Measurements from ENCODE around the gene NTN1. TPM values are rescaled to one million over a fixed set of nuclear protein-coding genes. Genes with fewer than 3 reads are reported as not detected.

The NTN1 gene
- total and polyA plus RNA-seq, 2 of the 4 experiments (the other 2 are of a cell fraction) = under 0.01 to 0.07 TPM

- no TSS peak for BruUV-seq (replicated peaks)
- intact Hi-C loops (cut with micrococcal nuclease) (no loop called here), dilution Hi-C loops (cut with HindIII; ENCODE audit: low sequenced_read_pairs, unreplicated experiment) (no loop called here), in situ Hi-C loops (cut with MboI; ENCODE audit: low sequenced_read_pairs) (no loop called here)
- Histone ChIP-seq H3K9me1 (ENCODE audit: insufficient read depth, low read length) (peaks cover 3% of the 10 kb centered on the region; the same call in 1 of the 2 replicates), H3K4me2 (ENCODE audit: low read depth, low read length) (no peak overlapping the region), H2AK5ac (ENCODE audit: low read depth, low read length) (no peak overlapping the region), H3K23ac (ENCODE audit: low read depth, low read length) (no peak overlapping the region), H3K56ac (ENCODE audit: extremely low read depth, insufficient read depth, low read length) (no peak overlapping the region), H3K27me3 (ENCODE audit: control insufficient read depth, insufficient read depth, low read length) (no peaks in the 10 kb centered on the region), H3K4ac (ENCODE audit: low read depth, low read length) (no peak overlapping the region), H4K91ac (ENCODE audit: insufficient read depth, low read depth, low read length) (no peak overlapping the region), H2AFZ (replicated peaks; ENCODE audit: low read length, poor library complexity) (no peak overlapping the region), H2BK15ac (ENCODE audit: low read depth, low read length) (no peak overlapping the region), H4K20me1 (ENCODE audit: insufficient read depth, low read length) (no peaks in the 10 kb centered on the region), H4K5ac (ENCODE audit: low read depth, low read length) (no peak overlapping the region), H3K4me3 (ENCODE audit: insufficient read depth, low read depth, low read length) (no peak overlapping the region), H3K18ac (ENCODE audit: low read depth, low read length) (no peak overlapping the region), H3K14ac (replicated peaks; ENCODE audit: low read depth, low read length) (no peak overlapping the region), H3K36me3 (ENCODE audit: control insufficient read depth, insufficient read depth, low read length) (no peaks in the 10 kb centered on the region; the same call in 1 of the 2 replicates), H2BK5ac (ENCODE audit: low read depth, low read length, poor library complexity, severe bottlenecking) (no peak overlapping the region), H3K4me1 (ENCODE audit: control insufficient read depth, insufficient read depth, low read length) (peaks cover 4% of the 10 kb centered on the region), H3K27ac (ENCODE audit: insufficient read depth, low read length) (no peak overlapping the region), H3K9ac (ENCODE audit: low read depth, low read length) (no peak overlapping the region), H3K9me3 (ENCODE audit: control insufficient read depth, insufficient read depth, low read length) (no peaks in the 10 kb centered on the region), H2BK20ac (ENCODE audit: low read depth, low read length) (no peak overlapping the region), H2BK120ac (ENCODE audit: low read depth, low read length) (no peak overlapping the region), H3K79me1 (ENCODE audit: low read depth in 1 of 2, low read length in 2 of 2) (no peaks in the 10 kb centered on the region), H2AK9ac (replicated peaks; ENCODE audit: low read depth, low read length, poor library complexity) (no peak overlapping the region), H4K8ac (ENCODE audit: low read depth in 2 of 2, low read length in 2 of 2) (no peak overlapping the region)
- TF ChIP-seq MXI1 (IDR thresholded peaks at IDR 0.05; ENCODE audit: borderline replicate concordance, low read depth, low read length) (no peak), ELK1 (IDR thresholded peaks at IDR 0.05; ENCODE audit: borderline replicate concordance, low read depth, low read length) (no peak), RAD21 (IDR thresholded peaks at IDR 0.05; ENCODE audit: low read length) (no peak)
- ChIA-PET CTCF (no interaction called here), POLR2A (ENCODE audit: unreplicated experiment) (no interaction called here)
- WGBS, 2 experiments (ENCODE audit: extremely low coverage in 2 of 2, insufficient read length in 1 of 2) = 79% methylated on average over 5 of the region's 12 CpGs; no CpG with 5 or more reads in 1 of the 2 experiments
- ATAC-seq (ENCODE audit: low read depth) (no peak), DNase-seq (no peak)
Measured at GRCh38 chr17:9251273-9251672, 230.0 kb downstream of the NTN1 start.
